ENCODE measurements around the gene LIN28A.
"Not testable (repeated sequence)": the region's sequence is repeated elsewhere in the genome, so short reads cannot be mapped to it uniquely, and the experiment has no call there.

The LIN28A gene, protein sequence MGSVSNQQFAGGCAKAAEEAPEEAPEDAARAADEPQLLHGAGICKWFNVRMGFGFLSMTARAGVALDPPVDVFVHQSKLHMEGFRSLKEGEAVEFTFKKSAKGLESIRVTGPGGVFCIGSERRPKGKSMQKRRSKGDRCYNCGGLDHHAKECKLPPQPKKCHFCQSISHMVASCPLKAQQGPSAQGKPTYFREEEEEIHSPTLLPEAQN

DNA sequence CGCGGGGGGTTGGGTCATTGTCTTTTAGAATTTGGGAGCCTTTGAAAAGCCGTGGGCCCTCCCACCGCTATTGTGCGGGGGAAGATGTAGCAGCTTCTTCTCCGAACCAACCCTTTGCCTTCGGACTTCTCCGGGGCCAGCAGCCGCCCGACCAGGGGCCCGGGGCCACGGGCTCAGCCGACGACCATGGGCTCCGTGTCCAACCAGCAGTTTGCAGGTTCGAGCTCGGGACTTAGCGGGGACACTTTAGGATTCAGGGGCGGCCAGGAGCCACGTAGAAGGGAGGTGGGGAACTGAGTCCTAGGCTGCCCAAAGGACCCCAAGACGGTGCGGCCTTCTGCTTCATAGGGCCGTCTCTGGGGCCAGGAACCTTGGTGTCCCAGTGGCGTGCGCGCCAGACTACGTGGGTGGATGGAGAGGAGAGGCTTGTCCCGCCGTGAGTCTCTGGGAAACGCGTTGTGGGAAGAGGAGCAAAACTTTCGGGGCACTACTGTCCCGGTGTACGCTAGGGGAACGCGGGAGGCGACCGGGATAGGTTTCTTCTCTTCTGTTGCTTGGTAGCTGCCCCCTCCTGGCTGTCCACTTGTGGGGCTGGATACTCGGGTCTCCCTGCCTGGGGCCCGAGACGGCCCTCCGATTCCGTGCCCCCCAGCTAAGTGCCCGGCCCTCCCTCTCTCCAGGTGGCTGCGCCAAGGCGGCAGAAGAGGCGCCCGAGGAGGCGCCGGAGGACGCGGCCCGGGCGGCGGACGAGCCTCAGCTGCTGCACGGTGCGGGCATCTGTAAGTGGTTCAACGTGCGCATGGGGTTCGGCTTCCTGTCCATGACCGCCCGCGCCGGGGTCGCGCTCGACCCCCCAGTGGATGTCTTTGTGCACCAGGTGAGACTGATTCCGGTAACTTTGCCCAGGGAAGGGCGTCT lies at the start of gene LIN28A:
Gene LIN28A, plus strand, starts transcription at position 112 of the 918 bp plus-strand sequence. Its CDS starts 75 bp downstream, at position 187.
- DNase-seq: no peak

DNA sequence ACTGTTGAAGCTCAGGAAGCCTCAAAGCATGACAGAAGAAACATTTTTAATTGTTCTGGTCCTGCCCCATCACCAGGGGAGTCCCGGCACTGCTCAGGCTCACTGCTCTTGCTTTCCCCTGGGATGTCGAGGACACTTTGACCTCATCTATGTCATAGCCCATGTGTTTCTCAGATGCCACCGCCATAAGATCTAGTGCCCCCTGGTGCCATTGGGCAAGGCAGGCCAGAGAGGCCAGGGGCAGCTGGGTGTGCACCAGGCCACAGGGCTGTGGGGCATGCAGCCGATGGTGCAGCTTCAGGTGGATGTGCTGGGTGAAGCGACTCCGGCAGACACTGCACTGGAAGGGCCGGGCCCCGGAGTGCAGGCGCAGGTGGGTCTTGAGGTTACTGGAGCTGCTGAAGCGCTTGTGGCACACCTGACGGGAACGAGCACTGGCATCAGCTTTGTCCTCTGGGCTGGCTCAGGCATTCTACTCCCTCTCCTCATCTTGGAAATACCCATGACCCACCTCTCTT lies 49.0 kb upstream of the LIN28A start:
- no peak for DNase-seq

DNA sequence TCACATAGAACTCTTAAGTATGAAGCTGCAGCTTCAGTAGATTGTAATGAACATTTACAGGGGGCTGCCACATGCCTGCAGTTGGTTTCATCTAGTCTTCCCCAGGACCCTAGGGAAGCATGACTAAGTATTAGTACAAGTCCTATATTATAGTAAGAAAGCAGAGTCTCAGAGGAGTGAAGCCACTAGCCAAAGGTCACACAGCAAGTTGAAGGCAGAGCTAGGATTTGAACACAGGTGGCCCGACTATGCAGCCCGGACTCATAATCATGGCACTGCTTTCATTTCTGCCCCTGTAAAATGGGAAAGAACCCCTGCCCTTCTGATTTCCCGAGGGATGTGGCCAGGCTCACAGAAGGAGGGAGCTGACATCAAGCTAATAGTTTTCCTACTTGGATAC lies 48.3 kb upstream of the LIN28A start:
- DNase-seq: no peak

DNA sequence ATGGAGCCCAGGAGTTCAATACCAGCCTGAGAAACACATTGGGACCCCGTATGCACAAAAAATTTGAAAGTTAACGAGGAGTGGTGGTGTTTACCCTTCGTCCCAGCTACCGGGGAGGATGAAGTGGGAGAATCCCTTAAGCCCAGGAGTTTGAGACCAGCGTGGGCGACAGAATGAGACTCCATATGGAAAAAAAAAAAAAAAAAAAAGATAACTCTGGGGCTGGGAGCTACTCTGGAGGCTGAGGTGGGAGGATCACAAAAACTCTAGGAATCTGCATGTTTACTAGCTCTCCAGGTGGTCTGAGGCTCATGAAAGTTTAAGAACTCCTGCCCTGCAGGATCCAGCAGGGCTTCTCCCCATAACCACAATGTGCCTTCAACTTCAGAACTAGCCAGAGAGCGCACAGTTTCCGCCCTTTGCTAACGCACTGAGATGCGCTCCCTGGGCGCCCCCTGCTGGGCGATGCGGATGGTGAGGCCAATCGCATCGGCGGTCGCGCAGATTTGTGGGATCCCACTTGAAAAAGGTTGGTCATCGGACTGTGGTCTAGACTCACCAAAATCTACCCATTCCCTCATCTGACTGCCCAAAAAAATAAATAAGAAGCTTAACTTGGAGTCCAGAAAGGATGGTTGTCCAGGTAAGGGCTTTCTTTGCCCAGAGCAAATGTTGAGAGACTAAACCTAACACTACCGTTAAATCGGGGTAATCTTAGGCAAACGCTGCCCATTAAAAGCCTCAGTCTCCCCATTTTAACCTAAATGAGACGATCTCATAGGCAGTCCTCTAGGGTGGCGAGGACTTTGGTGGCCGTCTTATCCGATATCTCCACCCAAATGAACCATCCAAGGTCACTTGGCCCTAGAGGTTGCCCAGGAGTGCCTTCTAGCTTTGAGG lies 46.8 kb upstream of the LIN28A start:
- DNase-seq: peak; percentile 12

DNA sequence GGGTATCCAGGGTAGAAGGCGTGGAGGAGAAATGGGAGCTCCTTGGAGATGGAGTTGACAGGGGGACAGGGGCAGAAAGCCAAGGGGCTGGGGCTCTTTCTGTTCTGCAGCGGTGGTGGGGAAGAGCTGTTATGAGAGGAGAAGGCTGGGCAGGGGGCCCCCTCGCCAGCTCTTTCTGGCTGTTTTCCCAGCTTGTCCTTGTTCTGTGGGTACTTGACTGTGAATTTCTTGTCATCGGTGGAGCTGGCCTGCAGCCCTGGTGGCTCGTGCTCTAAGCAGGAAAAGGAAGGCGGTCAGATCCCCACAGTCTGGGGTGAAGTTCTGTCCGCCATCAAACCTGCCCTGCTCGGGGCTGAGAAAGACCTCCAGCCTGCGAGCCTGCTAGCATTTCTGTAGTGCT lies 45.7 kb upstream of the LIN28A start:
- no peak for DNase-seq

DNA sequence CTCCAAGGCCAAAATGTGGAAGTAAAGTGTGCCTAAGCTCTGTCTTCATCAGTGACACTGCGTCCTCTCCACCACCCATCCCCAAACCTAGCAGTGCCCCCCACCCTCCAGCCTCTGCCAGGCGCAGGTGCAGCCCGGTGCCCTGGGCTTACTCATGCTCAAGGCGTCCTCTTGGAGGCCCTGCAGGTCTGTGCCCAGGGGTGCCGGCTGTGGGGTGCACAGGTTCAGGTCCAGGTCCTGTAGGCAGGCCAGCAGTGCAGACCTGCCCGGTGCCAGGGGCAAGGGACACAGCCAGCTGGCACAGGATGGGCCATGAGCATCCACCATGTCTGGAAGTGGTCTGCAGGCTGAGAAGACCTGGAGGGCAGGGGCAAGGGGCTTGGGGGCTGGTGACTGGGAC lies 43.2 kb upstream of the LIN28A start:
- DNase-seq: no peak

DNA sequence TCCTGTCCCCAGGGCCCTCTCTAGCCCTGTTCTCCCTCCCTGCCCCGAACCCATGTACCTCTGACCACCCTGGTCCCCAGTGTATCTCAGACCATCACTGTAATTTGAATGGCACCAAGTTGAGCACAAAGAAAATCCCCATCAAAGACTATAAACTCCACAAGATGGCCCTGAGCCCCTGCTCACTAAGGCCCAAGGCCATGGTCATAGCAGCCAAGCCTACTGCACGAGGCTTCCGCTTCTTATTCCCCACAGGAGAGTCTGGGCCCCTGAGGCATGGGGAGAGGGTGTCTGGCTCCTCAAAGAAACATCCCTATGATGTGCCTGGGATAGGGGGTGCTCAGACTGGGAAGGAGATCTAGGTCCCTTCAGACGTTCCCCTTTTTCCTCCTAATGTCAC lies 42.6 kb upstream of the LIN28A start:
- no peak for DNase-seq

DNA sequence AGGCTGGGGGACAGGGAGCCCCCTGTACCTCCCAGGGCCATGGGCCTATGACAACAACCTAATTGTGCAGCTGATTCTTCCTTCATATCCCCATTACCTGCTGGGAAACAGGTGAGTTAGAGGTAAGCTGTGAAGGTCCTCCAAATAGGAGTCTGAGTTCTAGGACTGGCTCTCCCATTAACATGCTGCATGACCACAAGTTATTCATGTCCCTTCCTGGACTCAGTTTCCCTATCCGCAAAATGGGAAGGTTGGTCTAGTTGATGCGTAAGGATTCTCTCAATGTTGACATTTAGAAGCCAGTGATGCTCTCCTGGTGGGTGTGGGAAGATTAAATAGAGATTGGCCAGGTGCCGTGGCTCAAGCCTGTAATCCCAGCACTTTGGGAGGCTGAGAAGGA lies 42.1 kb upstream of the LIN28A start:
- DNase-seq: no peak

DNA sequence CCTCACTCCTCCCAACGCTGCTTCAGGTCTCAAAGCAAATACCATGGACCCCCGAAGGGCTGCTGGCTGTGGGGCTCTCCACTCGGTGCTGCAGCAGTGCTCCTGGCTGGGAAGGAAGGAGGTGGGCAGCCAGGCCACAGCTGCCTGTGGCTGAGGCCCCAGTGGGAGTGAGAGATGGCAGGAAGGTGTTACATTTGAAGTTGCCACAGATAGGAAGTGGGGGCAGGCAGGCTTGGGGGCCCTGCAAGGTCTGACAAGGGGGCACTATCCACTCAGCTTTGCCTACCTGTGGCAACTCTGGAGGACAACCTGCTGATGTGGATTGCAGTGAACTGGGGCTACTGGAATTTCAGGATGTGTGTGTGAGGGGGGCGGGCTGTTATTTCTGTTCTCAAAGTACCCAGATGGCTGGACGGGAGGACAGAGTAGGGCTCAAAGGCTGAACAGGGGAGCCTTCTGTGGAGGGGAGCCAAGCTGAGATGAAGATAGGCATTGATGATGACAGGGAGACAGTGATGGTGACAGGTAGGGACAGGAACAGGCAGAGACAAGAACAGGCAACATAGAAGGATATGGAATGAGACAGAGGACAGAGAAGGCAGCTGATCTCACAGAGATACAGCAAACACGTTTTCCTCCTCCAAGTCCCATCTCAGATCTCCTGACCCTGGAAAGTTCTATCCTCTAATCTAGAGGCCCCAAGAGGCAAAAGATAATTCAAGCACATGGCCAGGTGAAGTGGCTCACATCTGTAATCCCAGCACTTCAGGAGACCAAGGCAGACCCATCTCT lies 39.8 kb upstream of the LIN28A start:
- DNase-seq: no peak

DNA sequence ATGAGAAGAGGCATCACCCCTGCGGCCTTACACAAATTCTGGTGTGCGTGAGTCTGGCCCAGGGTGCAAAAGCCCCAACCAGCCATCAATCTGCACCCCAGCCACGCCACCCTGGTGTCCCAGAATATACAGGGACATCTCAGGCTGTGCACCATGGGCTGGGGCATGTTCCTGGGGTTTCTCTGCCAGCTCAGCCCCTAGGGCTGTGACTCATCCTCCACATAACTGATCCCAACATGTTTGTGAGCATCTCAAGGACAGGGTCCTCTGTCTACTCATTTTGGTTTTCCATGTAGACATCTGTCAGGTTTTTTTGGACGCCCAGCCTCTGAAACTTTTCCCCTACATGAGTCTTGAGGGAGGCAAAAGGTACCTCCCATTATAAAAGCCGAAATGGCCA lies 38.6 kb upstream of the LIN28A start:
- no peak for DNase-seq

DNA sequence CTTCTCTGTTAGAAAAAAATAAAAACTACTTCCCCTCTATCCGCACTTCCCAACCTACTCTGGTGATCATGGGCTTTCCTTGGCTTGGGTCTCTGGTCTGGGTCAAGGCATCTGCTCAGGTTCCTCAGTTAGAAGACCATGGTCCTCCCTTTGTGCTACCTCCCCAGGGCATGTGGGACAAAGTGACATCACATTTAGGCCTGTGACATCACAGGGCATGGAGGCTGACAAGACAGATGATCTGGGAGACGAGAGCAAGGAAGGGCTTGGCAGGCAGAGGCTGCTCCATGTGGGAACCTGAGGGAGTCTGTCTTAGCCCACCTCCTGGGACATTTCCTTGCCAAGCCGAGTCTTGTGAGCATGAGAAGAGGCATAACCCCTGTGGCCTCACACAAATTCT lies 38.0 kb upstream of the LIN28A start, which contains the start of gene ZNF683:
Gene ZNF683, minus strand, starts transcription at position 140 of the 400 bp plus-strand sequence. CDS start 4,179 bp downstream, outside the sequence.
- DNase-seq: not testable (repeated sequence)

DNA sequence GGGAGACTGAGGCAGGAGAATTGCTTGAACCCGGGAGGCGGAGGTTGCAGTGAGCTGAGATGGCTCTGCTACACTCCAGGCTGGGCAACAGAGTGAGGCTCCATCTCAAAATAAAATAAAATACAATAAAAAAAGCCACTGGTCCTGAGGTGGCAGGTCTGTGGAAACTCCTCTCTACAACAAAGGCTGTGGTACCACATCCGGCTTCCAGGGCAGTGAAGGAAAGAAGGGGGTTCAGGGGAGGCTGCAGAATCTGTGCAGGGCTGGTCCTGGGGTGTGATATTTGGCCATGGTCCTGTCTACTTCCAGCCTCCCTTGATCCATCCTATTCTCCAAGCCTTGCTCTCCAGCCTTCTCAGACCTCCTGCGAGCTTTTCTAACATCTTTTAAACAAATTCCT lies 37.3 kb upstream of the LIN28A start:
- DNase-seq: no peak

DNA sequence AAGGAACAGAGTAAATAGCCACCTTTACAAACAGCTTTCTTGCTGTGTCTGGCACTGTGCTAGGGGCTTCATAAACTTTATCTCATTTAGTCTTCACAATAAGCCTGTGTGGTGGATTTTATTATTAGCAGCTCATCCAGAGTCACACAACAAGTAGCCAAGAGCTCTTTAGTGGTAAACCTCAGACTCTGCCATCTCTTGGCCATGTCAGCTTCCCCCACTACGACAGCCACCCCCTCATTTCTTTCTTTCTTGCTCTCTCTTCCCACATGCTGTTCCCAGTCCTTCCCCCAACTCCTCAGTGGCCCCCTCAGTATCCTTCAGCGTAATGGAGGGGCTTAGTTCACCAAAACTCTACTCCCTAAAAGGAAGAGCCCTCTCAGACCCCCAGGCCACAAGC lies 36.8 kb upstream of the LIN28A start:
- no peak for DNase-seq

DNA sequence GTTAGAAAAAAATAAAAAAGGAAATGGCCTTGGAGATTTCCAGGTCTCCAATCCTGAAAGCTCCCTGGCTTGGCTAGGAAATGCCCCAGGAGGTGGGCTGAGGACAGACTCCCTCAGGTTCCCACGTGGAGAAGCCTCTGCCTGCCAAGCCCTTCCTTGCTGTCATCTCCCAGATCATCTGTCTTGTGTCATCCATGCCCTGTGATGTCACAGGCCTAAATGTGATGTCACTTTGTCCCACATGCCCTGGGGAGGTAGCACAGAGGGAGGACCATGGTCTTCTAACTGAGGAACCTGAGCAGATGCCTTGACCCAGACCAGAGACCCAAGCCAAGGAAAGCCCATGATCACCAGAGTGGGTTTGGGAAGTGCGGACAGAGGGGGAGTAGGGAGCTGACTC lies 36.3 kb upstream of the LIN28A start:
- not testable (repeated sequence) for DNase-seq

DNA sequence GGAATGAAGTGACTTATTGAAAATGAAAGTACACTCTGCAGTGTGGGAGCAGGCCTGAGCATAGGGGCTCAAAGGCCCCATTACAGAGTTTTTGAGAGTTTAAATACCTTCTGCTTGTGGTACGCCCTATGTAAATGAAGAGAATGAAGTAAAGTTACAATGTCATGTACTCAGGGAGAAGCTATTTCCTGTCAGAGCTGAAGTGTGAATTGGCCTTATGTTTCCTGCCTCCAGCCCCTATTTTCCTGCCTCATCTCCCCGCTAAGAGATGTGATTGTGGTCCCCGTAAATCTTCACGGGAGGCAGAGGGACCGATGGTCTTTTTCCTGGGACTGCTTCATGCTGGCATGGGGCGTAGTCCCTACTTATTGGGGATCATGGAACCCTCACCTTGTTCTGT lies 35.5 kb upstream of the LIN28A start:
- no peak for DNase-seq

DNA sequence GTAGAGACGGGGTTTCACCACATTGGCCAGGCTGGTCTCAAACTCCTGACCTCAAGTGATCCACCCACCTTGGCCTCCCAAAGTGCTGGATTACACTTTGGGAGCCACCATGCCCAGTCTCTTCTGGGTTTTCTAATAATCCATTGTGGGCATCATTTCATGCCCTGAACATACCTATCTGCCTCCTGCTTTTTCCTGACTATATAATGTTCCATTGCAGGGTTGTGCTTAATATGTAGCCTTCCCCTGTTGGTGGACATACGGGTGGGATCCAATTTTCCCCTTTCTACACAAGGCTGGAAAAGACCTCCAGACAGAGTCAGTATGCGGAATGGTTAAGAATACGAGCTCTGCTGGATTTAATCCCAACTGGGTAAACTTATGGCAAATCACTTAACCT lies 34.6 kb upstream of the LIN28A start:
- DNase-seq: no peak

DNA sequence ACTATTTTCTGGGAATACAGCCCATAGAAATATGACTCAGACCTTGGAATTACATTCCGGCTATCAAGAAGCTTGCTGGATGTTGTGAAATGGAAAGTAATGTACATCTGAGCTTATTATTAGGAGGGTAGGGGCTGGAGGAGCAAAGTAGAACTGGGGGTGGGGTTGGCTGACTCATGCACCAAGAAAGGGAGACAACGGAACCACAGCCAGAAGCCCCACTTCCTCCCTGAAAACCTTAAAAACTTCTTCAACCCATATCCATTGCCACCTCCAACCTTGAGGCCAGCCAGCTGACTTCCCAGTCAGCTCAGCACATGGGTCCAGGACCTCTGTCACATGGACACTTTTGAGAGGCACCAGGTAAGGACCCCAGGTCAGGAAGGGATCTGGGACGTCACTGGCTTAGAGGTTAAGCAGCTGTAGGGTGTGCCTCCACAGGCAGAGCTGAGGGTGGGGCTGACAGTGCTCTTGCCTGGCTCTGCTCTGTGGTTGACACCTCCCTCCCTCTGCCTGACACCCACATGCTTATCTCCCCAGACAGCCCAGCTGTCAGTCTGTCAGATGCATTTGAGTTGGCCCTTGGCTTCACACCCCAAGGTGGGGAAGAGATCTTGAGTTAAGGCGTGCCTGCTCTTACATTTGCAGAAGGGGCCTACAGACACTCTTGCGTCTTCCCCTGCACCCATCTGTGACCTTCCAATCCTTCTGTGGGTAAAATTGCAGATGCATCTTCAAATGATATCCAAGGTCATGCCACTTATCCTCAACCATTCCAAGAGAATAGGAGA lies 32.3 kb upstream of the LIN28A start:
- no peak for DNase-seq

DNA sequence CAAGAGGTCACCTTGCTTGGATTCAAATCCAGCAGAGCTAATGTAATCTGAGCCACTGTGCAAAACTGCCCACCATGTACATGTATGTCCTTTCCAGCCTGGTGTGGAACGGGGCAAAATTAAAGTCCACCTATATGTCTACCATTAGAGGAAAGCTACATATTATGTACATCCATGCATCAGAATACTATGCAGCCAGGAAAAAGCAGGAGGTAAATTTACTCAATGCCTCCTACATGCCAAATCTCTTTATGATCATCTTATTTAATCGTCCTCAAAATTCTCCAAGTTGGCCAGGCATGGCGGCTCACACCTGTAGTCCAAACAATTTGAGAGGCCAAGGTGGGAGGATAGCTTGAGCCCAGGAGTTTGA lies 31.8 kb upstream of the LIN28A start:
- no peak for DNase-seq

DNA sequence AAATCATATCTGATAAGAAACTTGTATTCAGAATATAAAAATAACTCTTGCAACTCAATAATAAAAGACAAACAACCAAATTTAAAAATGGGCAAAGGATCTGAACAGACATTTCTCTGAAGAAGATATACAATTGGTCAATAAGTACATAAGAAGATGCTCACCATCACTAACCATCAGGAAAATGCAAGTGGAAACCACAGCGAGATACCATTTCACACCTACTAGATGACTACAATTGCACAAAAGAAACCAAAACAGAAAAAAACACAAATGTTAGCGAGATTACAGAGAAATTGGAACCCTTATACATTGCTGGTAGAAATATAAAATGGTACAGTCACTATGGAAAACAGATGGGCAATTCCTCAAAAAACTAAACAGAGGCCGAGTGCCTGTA lies 26.5 kb upstream of the LIN28A start:
- no peak for DNase-seq

DNA sequence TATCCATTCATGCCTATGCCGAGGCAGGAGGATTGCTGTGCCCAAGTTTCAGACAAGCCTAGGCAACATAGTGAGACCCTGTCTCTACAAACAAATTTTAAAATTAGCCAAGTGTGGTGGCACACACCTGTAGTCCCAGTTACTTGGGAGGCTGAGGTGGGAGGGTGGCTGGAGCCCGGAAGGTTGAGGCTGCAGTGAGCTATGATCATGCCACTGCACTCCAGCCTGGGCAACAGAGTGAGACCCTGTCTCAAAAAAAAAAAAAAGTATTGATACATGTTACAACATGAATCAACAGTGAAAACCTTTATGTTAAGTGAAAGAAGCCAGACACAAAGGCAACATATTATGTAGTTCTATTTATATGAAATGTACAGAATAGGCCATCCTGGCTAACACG lies 25.6 kb upstream of the LIN28A start:
- not testable (repeated sequence) for DNase-seq

DNA sequence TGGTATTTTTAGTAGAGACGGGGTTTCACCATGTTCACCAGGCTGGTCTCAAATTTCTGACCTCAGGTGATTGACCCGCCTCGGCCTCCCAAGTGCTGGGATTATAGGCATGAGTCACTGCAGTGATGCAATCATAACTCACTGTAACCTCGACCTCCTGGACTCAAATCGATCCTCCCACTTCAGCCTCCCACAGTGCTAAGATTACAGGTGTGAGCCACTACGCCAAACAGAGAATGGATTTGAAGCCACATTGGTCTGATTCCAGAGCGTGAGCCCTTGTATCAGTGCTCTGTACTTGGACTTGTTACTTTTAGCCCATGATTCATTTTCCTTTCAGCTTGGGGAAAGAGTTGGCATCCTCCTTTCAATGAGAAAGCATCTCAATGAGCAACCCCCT lies 23.2 kb upstream of the LIN28A start:
- no peak for DNase-seq
